Measurements from ENCODE around the gene GIMAP2. TPM values are rescaled to one million over a fixed set of nuclear protein-coding genes. Genes with fewer than 3 reads are reported as not detected.
"Not testable (repeated sequence)": the region's sequence is repeated elsewhere in the genome, so short reads cannot be mapped to it uniquely, and the experiment has no call there.

GIMAP2 gene
- total RNA-seq, 4 donors from 2014 or later, result 6.7 to 32.4 (median 10.4) TPM

DNA sequence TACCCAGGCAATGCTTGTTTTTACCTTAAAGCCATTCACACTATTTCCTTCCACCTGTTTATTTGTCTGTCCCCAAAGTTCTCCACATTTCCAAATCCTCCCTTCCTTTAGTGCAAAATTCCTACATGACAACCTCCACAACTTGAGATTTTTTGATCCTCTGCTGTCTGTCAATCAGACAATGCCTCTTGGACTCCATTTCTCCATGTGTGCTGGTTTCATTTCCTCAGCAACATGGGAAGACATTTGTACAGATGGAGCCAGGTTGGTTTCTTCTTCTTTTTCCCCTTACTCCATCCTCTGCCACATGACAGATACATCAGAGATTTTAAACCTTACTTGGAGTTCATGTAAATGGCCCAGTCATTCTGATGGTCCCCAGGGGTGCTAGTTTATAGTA is 19.1 kb upstream of the GIMAP2 start:
- DNase-seq, result no peak
- Histone ChIP-seq H3K36me3 (no peaks in the 10 kb centered on the region), H3K4me1 (no peaks in the 10 kb centered on the region), H3K9me3 (no peaks in the 10 kb centered on the region), H3K27ac (no peak overlapping the region), H3K27me3 (no peaks in the 10 kb centered on the region), H3K4me3 (replicated peaks in 1 of 3) (no peak overlapping the region)
- intact Hi-C loops (cut with DNase I), result no loop called here
- no peak for TF ChIP-seq POLR2A (IDR thresholded peaks at IDR 0.05)
- TF ChIP-seq, protein P1, sequence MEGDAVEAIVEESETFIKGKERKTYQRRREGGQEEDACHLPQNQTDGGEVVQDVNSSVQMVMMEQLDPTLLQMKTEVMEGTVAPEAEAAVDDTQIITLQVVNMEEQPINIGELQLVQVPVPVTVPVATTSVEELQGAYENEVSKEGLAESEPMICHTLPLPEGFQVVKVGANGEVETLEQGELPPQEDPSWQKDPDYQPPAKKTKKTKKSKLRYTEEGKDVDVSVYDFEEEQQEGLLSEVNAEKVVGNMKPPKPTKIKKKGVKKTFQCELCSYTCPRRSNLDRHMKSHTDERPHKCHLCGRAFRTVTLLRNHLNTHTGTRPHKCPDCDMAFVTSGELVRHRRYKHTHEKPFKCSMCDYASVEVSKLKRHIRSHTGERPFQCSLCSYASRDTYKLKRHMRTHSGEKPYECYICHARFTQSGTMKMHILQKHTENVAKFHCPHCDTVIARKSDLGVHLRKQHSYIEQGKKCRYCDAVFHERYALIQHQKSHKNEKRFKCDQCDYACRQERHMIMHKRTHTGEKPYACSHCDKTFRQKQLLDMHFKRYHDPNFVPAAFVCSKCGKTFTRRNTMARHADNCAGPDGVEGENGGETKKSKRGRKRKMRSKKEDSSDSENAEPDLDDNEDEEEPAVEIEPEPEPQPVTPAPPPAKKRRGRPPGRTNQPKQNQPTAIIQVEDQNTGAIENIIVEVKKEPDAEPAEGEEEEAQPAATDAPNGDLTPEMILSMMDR (IDR thresholded peaks at IDR 0.05), result no peak

DNA sequence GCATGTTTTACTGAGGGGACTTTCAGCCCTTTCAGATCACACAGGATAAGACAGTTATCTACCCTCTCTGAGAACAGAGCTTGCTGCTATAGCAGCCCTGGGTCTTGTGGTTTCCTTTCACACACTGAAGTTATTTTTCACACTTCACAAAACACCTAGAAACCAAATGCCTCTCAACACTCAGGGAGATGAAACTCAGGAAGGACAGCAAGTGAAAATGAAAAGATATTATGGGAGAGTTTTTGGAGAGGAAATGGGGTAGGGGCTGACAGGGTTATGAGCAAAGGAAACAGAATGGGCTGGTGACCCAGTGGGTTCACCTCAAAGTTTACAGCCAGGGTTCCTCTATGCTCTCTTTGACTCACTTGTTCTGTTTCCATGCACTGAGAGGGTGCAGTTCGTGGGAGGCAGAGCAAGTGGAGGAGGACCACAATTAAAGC is 17.0 kb upstream of the GIMAP2 start:
- no peaks in the 10 kb centered on the region for H3K4me1 ChIP-seq
- no peak overlapping the region for H3K27ac ChIP-seq
- no peaks in the 10 kb centered on the region for H3K27me3 ChIP-seq
- 58 to 71% methylated on average over 1 of the region's 1 CpG for WGBS, 2 donors
- no peak for TF ChIP-seq POLR2A (IDR thresholded peaks at IDR 0.05)
- TF ChIP-seq, protein P1 (IDR thresholded peaks at IDR 0.05), result no peak
- no peak overlapping the region for H3K4me3 ChIP-seq (replicated peaks in 1 of 3)
- no peaks in the 10 kb centered on the region for H3K36me3 ChIP-seq
- H3K9me3 ChIP-seq, result no peaks in the 10 kb centered on the region
- intact Hi-C loops (cut with DNase I), result no loop called here
- DNase-seq, result no peak

DNA sequence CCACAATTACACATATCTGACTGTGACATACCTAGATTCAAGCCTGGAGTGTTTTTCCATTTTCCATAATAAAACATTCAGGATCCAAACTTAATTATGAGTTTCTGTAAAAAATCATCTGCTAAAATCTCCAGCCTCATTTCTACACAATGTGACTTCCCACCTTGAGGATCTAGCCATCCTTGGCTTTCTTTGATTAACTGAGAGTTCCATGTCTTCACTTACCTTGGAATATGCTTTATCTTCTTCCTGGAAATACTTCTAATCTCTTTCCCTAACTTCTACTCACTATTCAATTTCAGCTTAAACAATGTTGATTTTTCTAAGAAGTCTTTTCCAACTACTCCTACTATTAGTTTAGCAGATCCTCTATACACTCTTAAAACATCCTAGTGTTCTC is 16.5 kb upstream of the GIMAP2 start:
- Histone ChIP-seq H3K27ac (no peak overlapping the region), H3K9me3 (no peaks in the 10 kb centered on the region), H3K36me3 (no peaks in the 10 kb centered on the region), H3K27me3 (no peaks in the 10 kb centered on the region), H3K4me3 (replicated peaks in 1 of 3) (no peak overlapping the region), H3K4me1 (no peaks in the 10 kb centered on the region)
- no peak for DNase-seq
- no peak for TF ChIP-seq POLR2A (IDR thresholded peaks at IDR 0.05)
- TF ChIP-seq, protein P1 (IDR thresholded peaks at IDR 0.05), result no peak
- intact Hi-C loops (cut with DNase I), result no loop called here

DNA sequence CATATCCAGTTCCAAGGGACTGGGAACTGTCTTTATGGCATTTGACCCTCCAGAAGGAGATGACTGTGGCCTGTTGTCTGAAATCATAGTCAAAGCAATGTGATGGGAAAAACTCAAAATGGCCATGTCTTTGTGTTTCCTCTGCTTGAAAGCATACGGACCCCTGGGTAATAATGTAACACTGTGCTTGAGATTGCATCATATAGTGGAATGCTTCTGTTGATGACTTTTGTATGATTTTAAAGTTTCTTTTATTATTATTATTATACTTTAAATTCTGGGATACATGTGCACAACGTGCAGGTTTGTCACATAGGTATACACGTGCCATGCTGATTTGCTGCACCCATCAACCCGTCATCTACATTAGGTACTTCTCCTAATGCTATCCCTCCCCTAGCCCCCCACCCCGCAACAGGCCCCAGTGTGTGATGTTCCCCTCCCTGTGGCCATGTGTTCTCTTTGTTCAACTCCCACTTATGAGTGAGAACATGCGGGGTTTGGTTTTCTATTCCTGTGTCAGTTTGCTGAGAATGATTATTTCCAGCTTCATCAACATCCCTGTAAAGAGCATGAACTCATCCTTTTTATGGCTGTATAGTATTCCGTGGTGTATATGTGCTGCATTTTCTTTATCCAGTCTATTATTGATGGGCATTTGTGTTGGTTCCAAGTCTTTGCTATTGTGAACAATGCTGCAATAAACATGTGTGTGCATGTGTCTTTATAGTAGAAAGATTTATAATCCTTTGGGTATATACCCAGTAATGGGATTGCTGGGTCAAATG is 13.5 kb upstream of the GIMAP2 start:
- intact Hi-C loops (cut with DNase I), result not testable (repeated sequence)

DNA sequence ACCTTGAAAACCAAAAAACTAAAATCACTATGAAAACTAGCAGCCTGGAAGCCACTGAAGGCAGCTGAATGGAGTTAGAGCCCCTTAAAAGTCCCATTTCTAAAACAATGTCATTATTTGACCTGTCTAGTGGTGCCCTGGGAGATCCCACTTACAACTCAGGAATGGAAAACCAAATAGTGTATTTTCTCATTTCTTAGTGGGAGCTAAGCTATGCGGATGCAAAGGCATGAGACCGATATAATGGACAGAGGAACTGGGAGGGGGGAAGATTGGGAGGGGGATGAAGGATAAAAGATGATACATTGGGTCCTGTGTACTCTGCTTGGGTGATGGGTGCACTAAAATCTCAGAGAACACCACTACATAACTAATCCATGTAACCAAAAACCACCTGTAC is 9.8 kb upstream of the GIMAP2 start:
- H3K36me3 ChIP-seq, result no peaks in the 10 kb centered on the region
- WGBS, 2 donors, result 61 to 68% methylated on average over 2 of the region's 2 CpGs
- H3K27ac ChIP-seq, result peak overlapping the region; percentile 5 to 50 (median 32)
- H3K9me3 ChIP-seq, result no peaks in the 10 kb centered on the region
- no peaks in the 10 kb centered on the region for H3K4me1 ChIP-seq
- no peak for DNase-seq
- intact Hi-C loops (cut with DNase I), result no loop called here
- TF ChIP-seq, protein P1 (IDR thresholded peaks at IDR 0.05), result no peak
- TF ChIP-seq POLR2A (IDR thresholded peaks at IDR 0.05), result no peak
- H3K27me3 ChIP-seq, result no peaks in the 10 kb centered on the region
- no peak overlapping the region for H3K4me3 ChIP-seq (replicated peaks in 1 of 3)

More for the DNA sequence above, 13.5 kb upstream of the GIMAP2 start:
- not testable (repeated sequence) for H3K27me3 ChIP-seq; DNase-seq; H3K4me3 ChIP-seq (replicated peaks in 1 of 3); H3K36me3 ChIP-seq; H3K27ac ChIP-seq; H3K9me3 ChIP-seq; H3K4me1 ChIP-seq
- WGBS, 2 donors, result 90 to 94% methylated on average over 7 of the region's 7 CpGs

DNA sequence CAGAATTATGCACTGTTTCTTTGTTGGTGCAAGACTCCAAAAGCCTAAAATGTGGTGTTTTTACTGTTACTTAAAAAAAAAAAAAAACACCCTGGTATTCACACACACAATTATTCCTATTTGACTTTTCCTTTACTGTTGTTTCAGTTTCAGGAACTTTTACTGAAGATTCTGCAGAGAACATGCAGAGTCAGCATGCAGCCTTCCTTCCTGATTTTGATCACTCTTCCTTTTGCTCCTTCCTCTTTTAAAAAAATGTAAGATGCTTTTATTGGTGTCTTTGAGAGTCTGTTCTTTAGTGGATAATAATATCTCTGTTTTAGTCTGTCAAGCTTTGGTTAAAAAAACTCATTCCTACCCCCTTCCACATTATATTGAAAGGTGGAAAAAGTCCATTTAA is 9.2 kb upstream of the GIMAP2 start:
- intact Hi-C loops (cut with DNase I); H3K36me3 ChIP-seq; H3K9me3 ChIP-seq; H3K27ac ChIP-seq; DNase-seq; H3K4me3 ChIP-seq (replicated peaks in 1 of 3); H3K4me1 ChIP-seq; H3K27me3 ChIP-seq: not testable (repeated sequence)

DNA sequence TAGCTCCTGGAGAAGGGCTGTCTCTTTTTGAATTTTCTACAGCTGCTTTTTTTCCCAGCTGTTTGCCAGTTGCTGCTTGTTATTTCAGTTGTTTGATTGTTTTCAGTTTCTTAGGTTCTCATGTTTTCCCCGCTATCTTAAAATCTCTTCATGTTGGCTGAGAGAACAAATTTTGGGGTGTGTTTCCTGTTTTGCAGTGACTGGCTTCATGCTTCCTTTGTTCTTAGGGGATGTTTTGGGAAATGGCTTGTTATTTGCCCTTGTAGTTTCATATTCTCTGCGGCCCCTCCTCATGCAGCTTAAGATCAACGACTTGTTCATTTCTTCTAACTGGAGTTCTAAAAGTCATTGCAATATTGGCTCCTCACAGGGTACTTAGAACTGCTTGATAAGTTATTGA is 8.7 kb upstream of the GIMAP2 start:
- WGBS, 2 donors, result 59 to 60% methylated on average over 3 of the region's 3 CpGs
- intact Hi-C loops (cut with DNase I); H3K4me3 ChIP-seq (replicated peaks in 1 of 3); H3K36me3 ChIP-seq; H3K27me3 ChIP-seq; H3K4me1 ChIP-seq; DNase-seq; H3K27ac ChIP-seq; H3K9me3 ChIP-seq: not testable (repeated sequence)

DNA sequence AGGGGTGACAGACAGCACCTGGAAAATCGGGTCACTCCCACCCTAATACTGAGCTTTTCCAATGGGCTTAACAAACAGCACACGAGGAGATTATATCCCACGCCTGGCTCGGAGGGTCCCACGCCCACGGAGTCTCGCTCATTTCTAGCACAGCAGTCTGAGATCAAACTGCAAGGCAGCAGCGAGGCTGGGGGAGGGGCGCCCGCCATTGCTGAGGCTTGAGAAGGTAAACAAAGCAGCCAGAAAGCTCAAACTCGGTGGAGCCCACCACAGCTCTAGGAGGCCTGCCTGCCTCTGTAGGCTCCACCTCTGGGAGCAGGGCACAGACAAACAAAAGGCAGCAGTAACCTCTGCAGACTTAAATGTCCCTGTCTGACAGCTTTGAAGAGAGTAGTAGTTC is 6.9 kb upstream of the GIMAP2 start:
- 79 to 91% methylated on average over 8 to 11 of the region's 11 CpGs for WGBS, 2 donors
- intact Hi-C loops (cut with DNase I); H3K4me1 ChIP-seq; H3K4me3 ChIP-seq (replicated peaks in 1 of 3); H3K27ac ChIP-seq; H3K9me3 ChIP-seq; DNase-seq; H3K27me3 ChIP-seq; H3K36me3 ChIP-seq: not testable (repeated sequence)

DNA sequence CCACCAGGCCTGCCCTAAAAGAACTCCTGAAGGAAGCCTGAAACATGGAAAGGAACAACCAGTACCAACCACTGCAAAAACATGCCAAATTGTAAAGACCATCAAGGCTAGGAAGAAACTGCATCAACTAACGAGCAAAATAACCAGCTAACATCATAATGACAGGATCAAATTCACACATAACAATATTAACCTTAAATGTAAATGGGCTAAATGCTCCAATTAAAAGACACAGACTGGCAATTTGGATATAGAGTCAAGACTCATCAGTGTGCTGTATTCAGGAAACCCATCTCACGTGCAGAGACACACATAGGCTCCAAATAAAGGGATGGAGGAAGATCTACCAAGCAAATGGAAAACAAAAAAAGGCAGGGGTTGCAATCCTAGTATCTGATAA is 5.1 kb upstream of the GIMAP2 start:
- intact Hi-C loops (cut with DNase I); H3K27ac ChIP-seq; H3K36me3 ChIP-seq; H3K9me3 ChIP-seq; H3K27me3 ChIP-seq; DNase-seq; H3K4me3 ChIP-seq (replicated peaks in 1 of 3); H3K4me1 ChIP-seq: not testable (repeated sequence)
- 72 to 77% methylated on average over 2 of the region's 2 CpGs for WGBS, 2 donors
